ENCODE results near the gene TMEM14C. TPM values are rescaled to one million over a fixed set of nuclear protein-coding genes. Genes with fewer than 3 reads are reported as not detected.
A peak's percentile ranks its signal among the peaks of the same experiment; 100 is the strongest.
"Not testable (repeated sequence)": the region's sequence is repeated elsewhere in the genome, so short reads cannot be mapped to it uniquely, and the experiment has no call there.

Gene TMEM14C
- total RNA-seq, 2 experiments from 2014 or later = 84.9 to 87.6 TPM

DNA sequence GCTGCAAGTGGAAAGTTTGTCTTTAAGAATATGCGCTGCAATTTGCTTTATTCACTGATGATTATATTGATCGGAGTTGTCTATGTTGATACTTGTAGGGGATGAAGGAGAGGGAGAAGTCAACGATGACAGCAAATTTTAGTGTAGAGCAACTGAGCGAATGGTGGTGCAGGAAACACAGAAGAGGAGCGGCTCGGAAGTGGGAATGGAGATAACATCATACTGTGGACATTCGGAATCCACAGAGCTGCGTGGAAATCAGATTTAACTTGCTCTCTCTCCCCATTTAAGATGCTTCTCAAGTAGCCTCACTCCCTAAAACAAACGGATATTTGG lies 24.0 kb downstream of the TMEM14C start:
- peak overlapping the region; percentile 88 for H3K4me3 Mint-ChIP-seq
- H3K4me1 Mint-ChIP-seq (ENCODE audit: low read depth) = peaks cover 44% of the 10 kb centered on the region
- intact Hi-C loops (cut with micrococcal nuclease) = loop anchor here (1.0 to 5.0 kb wide), 5 partner anchors 24 to 345 kb away; partner anchors contain the start of genes C6orf52, MAK, PAK1IP1 and SMIM13
- ChIA-PET POLR2A (interaction anchor here (0.9 to 2.6 kb wide), 5 partner anchors 16 to 52 kb away, joined by 3 to 16 read pairs (median 5); partner anchors contain the start of genes C6orf52, PAK1IP1 and TMEM14C), CTCF (interaction anchor here (0.9 to 2.1 kb wide), 8 partner anchors 13 to 347 kb away, joined by 3 to 5 read pairs (median 4); partner anchors contain the start of gene SMIM13)
- no peaks in the 10 kb centered on the region for H3K9me3 Mint-ChIP-seq
- H3K27ac Mint-ChIP-seq = peak overlapping the region; percentile 86
- H3K36me3 Mint-ChIP-seq = peaks cover 26% of the 10 kb centered on the region
- DNase-seq = no peak
- no peaks in the 10 kb centered on the region for H3K27me3 Mint-ChIP-seq

DNA sequence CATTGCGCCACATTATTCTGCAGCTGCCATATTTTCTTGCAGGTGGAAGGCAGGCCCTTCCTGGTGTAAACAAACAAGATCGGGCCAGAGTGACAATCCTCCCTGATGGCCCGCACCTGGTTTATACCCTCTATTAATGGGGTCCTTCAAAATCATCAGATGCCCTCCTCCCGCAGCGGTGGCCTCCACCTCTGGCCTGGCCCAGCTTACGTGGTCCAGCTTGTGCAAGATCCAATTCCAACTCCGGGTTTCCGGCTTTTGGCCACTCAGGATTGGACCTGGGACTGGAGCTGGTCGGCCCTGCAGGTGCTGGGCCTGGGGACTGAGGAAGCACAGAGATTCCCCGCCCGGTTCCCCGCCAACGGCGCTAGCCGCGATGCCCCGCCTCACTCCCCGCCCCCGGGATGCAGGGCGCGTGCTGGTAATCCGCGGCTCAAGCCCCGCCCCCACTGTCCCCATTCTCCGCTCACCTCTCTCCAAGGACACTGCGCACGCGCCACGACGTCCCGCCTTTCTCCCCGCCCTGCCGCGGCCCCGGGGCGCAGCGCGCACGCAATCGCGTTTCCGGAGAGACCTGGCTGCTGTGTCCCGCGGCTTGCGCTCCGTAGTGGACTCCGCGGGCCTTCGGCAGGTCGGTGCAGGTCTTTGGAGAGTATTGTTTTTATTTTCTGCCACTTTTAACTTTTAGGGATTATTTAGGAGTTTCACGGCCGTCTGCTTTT lies 24.5 kb downstream of the TMEM14C start, which contains the start of gene TMEM14B:
TMEM14B (plus strand) TSS at position 555 of the 722 bp plus-strand sequence. CDS start 1,441 bp downstream, outside the sequence.
- peak; percentile 100 for DNase-seq
- H3K4me3 Mint-ChIP-seq = peak within 1 kb of the TSS; percentile 88
- H3K36me3 Mint-ChIP-seq = peaks cover 26% of the 10 kb centered on the region
- no peaks in the 10 kb centered on the region for H3K9me3 Mint-ChIP-seq
- intact Hi-C loops (cut with micrococcal nuclease) = loop anchor here (1.0 to 5.0 kb wide), 5 partner anchors 24 to 345 kb away; partner anchors contain the start of genes C6orf52, MAK, PAK1IP1 and SMIM13
- POLR2A ChIA-PET = interaction anchor here (0.6 to 2.6 kb wide), 8 partner anchors 17 to 91 kb away, joined by 3 to 16 read pairs (median 4); partner anchors contain the start of genes C6orf52, MAK, PAK1IP1 and TMEM14C
- CTCF ChIA-PET = interaction anchor here (0.9 to 2.1 kb wide), 8 partner anchors 13 to 346 kb away, joined by 3 to 5 read pairs (median 4); partner anchors contain the start of gene SMIM13
- peaks cover 47% of the 10 kb centered on the region for H3K4me1 Mint-ChIP-seq (ENCODE audit: low read depth)
- peak within 1 kb of the TSS; percentile 86 for H3K27ac Mint-ChIP-seq
- H3K27me3 Mint-ChIP-seq = no peaks in the 10 kb centered on the region

DNA sequence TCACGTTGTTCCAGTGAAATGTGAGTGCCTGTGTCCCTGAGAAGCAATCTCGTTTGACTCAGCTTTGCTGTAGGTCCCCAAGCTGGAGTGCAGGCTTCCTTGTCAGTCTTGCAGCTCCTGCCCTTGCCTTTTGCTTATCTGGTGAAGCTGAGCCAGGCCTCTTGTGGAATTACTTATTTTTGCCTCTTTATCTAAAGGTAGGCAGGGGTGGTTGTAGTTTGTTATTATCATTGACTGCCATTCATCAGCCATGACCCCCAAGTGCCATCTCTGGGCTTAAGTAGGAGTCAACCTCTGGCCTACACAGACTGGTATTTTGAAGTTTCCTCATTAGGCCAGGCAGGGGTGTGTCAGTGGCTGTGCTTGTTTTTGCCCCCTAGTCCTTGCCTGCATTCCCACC lies 26.9 kb downstream of the TMEM14C start:
- peaks cover 43% of the 10 kb centered on the region for H3K36me3 Mint-ChIP-seq
- ChIA-PET POLR2A (no interaction called here), CTCF (interaction anchor here (1.0 kb wide), 1 partner anchor 240 kb away, joined by 4 read pairs; no protein-coding TSS in a partner anchor)
- no peaks in the 10 kb centered on the region for H3K9me3 Mint-ChIP-seq
- no peak for DNase-seq
- no peak overlapping the region for H3K4me3 Mint-ChIP-seq
- intact Hi-C loops (cut with micrococcal nuclease) = loop anchor here (5.0 kb wide), 1 partner anchor 343 kb away; the partner anchor contains the start of gene SMIM13
- no peaks in the 10 kb centered on the region for H3K27me3 Mint-ChIP-seq
- H3K27ac Mint-ChIP-seq = no peak overlapping the region
- H3K4me1 Mint-ChIP-seq (ENCODE audit: low read depth) = peaks cover 54% of the 10 kb centered on the region

DNA sequence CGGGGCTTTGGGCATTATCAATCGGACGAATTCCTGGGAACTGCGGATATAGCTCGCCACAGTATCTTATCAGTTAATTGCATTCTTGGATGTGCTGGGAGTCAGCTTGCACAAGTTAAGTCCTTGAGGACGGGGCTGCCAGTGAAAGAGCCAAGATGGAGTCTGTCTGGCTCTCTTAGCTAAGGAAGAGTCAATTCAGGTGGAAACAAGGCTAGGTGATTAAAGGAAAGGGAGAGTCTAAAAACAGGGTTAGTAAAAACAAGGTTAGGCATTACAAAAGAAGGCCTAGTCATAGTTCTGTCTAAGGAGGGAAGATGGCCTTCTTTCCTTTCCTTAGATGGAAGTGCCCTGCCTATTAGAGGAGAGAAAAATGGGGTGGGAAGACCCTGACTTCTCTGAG lies 27.7 kb downstream of the TMEM14C start:
- H3K4me3 Mint-ChIP-seq; H3K27me3 Mint-ChIP-seq; H3K27ac Mint-ChIP-seq; DNase-seq; intact Hi-C loops (cut with micrococcal nuclease); H3K9me3 Mint-ChIP-seq: not testable (repeated sequence)
- POLR2A ChIA-PET = interaction anchor here (0.6 kb wide), 1 partner anchor 71 kb away, joined by 4 read pairs; no protein-coding TSS in a partner anchor
- CTCF ChIA-PET = interaction anchor here (1.0 kb wide), 1 partner anchor 9 kb away, joined by 3 read pairs; no protein-coding TSS in a partner anchor
- H3K36me3 Mint-ChIP-seq = peaks cover 50% of the 10 kb centered on the region
- H3K4me1 Mint-ChIP-seq (ENCODE audit: low read depth) = peaks cover 55% of the 10 kb centered on the region

DNA sequence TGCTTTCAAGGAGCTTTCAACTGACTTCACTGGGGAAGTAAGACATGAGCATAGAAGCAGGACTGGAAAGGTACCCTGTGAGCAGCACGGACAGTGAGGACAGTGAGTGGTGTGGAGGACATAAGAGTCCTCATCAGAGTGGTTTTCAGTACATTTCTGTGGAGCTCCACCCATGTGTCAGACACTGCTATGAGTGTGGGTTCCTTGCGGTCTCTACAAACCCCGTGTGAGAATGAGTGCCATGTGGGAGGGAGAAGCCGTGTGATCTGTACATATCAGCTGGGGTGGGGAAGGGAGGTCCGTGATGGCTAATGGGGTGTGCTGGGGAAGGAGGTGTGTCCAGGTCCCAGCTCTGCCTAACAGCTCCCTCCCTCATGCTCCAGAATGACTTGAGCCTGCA lies 28.9 kb downstream of the TMEM14C start:
- peaks cover 50% of the 10 kb centered on the region for H3K4me1 Mint-ChIP-seq (ENCODE audit: low read depth)
- POLR2A ChIA-PET; H3K4me3 Mint-ChIP-seq; CTCF ChIA-PET; H3K27me3 Mint-ChIP-seq; H3K9me3 Mint-ChIP-seq; DNase-seq; H3K27ac Mint-ChIP-seq; intact Hi-C loops (cut with micrococcal nuclease): not testable (repeated sequence)
- peaks cover 58% of the 10 kb centered on the region for H3K36me3 Mint-ChIP-seq

DNA sequence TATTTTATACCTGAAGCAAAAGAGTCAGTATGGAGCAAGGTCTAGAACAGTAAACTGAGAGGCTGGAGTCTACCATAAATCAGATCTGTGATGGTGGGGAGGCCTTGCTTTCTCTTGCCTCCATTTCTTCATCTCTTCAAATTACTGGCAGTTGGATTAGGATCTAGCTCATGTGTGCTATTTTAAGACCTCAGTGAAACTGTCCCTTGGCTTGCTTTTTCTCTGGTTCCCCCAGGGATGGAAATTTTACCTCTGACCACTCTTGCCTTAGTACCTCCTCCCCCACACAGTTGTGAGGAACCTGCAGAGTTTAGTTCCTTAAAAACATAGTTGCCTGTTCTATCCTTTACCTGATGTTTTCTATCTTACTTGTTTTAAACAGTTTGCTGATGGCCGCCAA lies 33.2 kb downstream of the TMEM14C start:
- Mint-ChIP-seq H3K27ac (no peak overlapping the region), H3K27me3 (no peaks in the 10 kb centered on the region), H3K4me1 (ENCODE audit: low read depth) (peaks cover 40% of the 10 kb centered on the region), H3K9me3 (no peaks in the 10 kb centered on the region), H3K4me3 (no peak overlapping the region), H3K36me3 (peaks cover 61% of the 10 kb centered on the region)
- intact Hi-C loops (cut with micrococcal nuclease) = no loop called here
- POLR2A ChIA-PET = no interaction called here
- no peak for DNase-seq
- CTCF ChIA-PET = no interaction called here

DNA sequence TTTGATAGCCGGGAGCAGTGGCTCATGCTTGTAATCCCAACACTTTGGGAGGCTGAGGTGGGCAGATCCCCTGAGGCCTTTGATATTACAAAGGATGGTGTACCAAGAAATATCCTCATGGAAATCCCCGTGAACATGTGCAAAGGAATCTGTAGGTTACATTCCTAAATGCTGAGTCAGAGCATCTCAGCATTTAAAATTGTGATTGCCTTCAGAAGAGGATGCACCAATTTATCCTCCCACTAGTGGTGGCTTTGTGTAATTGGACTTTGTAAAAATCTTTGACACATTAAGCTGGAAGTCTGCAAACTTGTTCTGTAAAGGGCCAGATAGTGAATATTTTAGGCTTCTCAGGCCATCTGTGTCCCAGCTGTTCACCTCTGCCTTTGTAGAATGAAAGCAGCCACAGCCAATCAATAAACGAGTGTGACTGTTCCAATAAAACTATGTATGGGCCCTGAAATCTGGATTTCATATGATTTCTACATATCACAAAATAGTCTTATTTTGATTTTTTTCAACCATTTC lies 36.5 kb downstream of the TMEM14C start:
- Mint-ChIP-seq H3K27ac (no peak overlapping the region), H3K36me3 (peaks cover 48% of the 10 kb centered on the region), H3K27me3 (no peaks in the 10 kb centered on the region), H3K4me1 (ENCODE audit: low read depth) (peaks cover 23% of the 10 kb centered on the region), H3K4me3 (no peak overlapping the region), H3K9me3 (no peaks in the 10 kb centered on the region)
- POLR2A ChIA-PET = no interaction called here
- no peak for DNase-seq
- CTCF ChIA-PET = interaction anchor here (0.6 to 1.5 kb wide), 10 partner anchors 9 to 278 kb away, joined by 3 to 5 read pairs (median 3); partner anchors contain the start of gene TMEM14B
- intact Hi-C loops (cut with micrococcal nuclease) = no loop called here

DNA sequence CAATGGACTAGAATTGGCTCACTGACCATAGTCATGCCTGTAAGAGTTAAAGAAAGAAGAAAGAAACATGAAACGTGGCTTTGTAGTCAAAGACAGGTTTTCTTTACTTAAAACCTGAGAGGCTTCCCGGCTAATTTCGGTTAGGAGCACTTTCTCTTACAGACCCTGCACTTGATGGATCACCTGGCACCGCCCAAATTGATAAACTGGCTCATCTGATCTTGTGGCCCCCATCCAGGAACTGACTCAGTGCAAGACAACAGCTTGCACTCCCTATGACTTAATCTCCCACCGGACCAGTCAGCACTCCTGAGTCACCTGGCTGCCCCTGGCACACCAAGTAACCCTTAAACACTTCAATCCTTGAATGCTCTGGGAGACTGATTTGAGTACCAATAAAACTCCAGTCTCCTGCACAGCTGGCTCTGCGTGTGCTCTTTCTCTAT lies 37.0 kb downstream of the TMEM14C start:
- no peak overlapping the region for H3K27ac Mint-ChIP-seq
- intact Hi-C loops (cut with micrococcal nuclease) = no loop called here
- peaks cover 23% of the 10 kb centered on the region for H3K4me1 Mint-ChIP-seq (ENCODE audit: low read depth)
- no peak overlapping the region for H3K4me3 Mint-ChIP-seq
- POLR2A ChIA-PET = no interaction called here
- peak; percentile 19 for DNase-seq
- peaks cover 43% of the 10 kb centered on the region for H3K36me3 Mint-ChIP-seq
- no peaks in the 10 kb centered on the region for H3K27me3 Mint-ChIP-seq
- CTCF ChIA-PET = interaction anchor here (0.6 to 1.5 kb wide), 10 partner anchors 9 to 279 kb away, joined by 3 to 5 read pairs (median 3); partner anchors contain the start of gene TMEM14B
- no peaks in the 10 kb centered on the region for H3K9me3 Mint-ChIP-seq

DNA sequence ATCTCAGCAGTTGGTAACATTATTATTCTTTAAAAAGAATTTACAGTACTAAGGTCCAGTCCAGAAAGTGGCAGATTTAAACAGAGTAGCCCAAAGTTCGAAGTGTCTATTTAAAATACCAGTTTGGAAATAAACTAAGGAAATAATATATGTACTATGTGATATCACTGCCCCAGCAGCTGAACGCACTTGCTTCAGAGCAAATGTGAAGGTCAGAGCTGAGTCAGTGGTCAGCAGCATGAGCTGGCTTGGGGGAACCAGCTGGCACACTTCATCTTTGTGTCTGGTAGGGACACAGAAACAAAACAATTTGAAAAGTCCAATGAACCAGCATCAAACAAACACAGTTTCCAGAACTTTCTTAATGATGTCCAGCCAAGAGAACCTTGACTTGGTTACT lies 40.1 kb downstream of the TMEM14C start:
- Mint-ChIP-seq H3K27me3 (no peaks in the 10 kb centered on the region), H3K4me3 (no peak overlapping the region), H3K36me3 (peaks cover 20% of the 10 kb centered on the region), H3K9me3 (no peaks in the 10 kb centered on the region), H3K27ac (no peak overlapping the region), H3K4me1 (ENCODE audit: low read depth) (peaks cover 15% of the 10 kb centered on the region)
- DNase-seq = no peak
- CTCF ChIA-PET = no interaction called here
- POLR2A ChIA-PET = no interaction called here
- intact Hi-C loops (cut with micrococcal nuclease) = no loop called here

DNA sequence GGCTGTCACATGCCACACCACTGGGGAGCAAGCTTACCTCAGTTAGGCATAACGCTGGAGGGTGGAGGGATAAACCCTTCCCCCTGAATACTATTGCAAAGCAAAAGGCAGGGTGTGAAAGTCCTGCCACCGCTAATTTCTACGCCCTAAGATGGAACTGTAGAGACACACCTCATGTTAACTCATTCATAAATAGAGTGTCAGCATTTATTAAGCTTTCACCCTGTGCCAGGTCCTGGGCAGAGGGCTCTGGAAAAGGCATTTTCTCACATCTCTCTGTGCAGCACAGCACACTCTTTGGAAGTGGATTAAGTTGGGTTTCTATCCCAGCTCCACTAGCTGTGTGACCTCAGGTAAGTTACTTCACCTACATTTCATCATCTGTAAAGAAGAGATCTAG lies 46.5 kb downstream of the TMEM14C start:
- H3K36me3 Mint-ChIP-seq = peaks cover 5% of the 10 kb centered on the region
- H3K9me3 Mint-ChIP-seq = no peaks in the 10 kb centered on the region
- no peaks in the 10 kb centered on the region for H3K4me1 Mint-ChIP-seq (ENCODE audit: low read depth)
- no peak overlapping the region for H3K27ac Mint-ChIP-seq
- ChIA-PET POLR2A (no interaction called here), CTCF (interaction anchor here (0.8 kb wide), 1 partner anchor 10 kb away, joined by 3 read pairs; no protein-coding TSS in a partner anchor)
- no peak for DNase-seq
- no peaks in the 10 kb centered on the region for H3K27me3 Mint-ChIP-seq
- no peak overlapping the region for H3K4me3 Mint-ChIP-seq
- intact Hi-C loops (cut with micrococcal nuclease) = no loop called here

DNA sequence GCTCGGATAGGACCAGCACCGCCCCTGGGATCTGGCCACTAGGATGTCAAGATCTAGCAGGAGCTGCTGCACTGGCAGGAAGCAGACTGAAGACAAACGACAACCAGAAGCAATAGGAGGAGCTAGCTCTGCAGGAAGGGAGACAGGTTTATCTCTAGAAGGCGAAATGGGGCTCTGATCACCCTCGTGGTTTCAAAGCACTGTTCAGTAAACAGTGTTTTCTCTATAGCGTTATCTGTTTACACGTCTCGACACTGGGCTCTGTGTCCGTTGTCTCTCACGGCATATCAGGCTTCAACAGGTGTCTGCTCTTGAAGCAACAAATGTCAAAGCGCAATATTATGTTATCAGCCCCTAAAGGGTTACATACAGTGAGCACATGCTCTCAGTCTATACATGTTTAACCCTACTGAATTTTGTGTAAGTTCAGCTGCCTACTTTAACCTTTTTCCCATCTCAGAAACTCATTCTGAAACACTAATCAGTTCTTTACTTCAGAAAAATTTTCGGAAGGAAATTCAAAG lies 48.6 kb downstream of the TMEM14C start:
- POLR2A ChIA-PET = no interaction called here
- Mint-ChIP-seq H3K36me3 (peaks cover 18% of the 10 kb centered on the region), H3K27me3 (no peaks in the 10 kb centered on the region), H3K27ac (no peak overlapping the region), H3K4me1 (ENCODE audit: low read depth) (no peaks in the 10 kb centered on the region), H3K4me3 (no peak overlapping the region), H3K9me3 (no peaks in the 10 kb centered on the region)
- intact Hi-C loops (cut with micrococcal nuclease) = no loop called here
- DNase-seq = no peak
- CTCF ChIA-PET = interaction anchor here (0.7 kb wide), 1 partner anchor 293 kb away, joined by 5 read pairs; no protein-coding TSS in a partner anchor

DNA sequence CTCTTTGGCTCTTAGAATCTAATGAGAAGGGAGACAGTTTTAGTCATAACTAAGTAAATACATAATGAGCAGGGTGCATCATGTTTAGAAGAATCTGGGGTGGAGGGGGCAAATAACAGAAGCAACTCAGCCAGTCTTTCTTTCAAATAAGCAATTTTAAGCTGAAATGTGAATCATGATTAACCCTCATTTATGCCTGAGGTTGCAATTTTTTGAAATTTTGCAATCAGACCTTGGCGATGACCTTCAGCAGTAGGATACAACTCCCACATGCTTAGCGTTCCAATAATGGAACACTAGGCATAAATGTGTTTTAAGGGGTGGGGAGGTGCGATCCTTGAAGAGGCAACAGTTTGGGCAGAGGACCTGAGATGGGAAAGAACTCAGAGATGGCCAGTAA lies 55.4 kb downstream of the TMEM14C start:
- no peaks in the 10 kb centered on the region for H3K9me3 Mint-ChIP-seq
- ChIA-PET POLR2A (no interaction called here), CTCF (no interaction called here)
- no peak overlapping the region for H3K4me3 Mint-ChIP-seq
- intact Hi-C loops (cut with micrococcal nuclease) = no loop called here
- DNase-seq = no peak
- no peak overlapping the region for H3K27ac Mint-ChIP-seq
- no peaks in the 10 kb centered on the region for H3K27me3 Mint-ChIP-seq
- H3K4me1 Mint-ChIP-seq (ENCODE audit: low read depth) = no peaks in the 10 kb centered on the region
- H3K36me3 Mint-ChIP-seq = peaks cover 31% of the 10 kb centered on the region

All from activated CD4-positive, alpha-beta memory T cell treated with anti-CD3 and anti-CD28 coated beads for 36 hours (primary cell).